Right renal cortex interstitium (tissue), 3 donors: ENCODE data around the gene NFKBIB. TPM values are rescaled to one million over a fixed set of nuclear protein-coding genes. Genes with fewer than 3 reads are reported as not detected.
"Not testable (repeated sequence)": the region's sequence is repeated elsewhere in the genome, so short reads cannot be mapped to it uniquely, and the experiment has no call there.

Experiments used
- DNase-seq, 3 donors: peaks; one replicate each; pipeline ENCODE4 v3.0.0-alpha.2; 2013; ENCODE audit warnings: low read depth in 3 of 3, low spot score in 2 of 3
- polyA plus RNA-seq, 3 donors: library from polyadenylated mRNA; unstranded; fragments of 120-200 nt; gene quantifications; one replicate each; pipeline ENCODE4 v1.2.1, GENCODE V29; 2013; ENCODE audit not compliant: insufficient read length in 3 of 3

NFKBIB gene
- polyA plus RNA-seq, 3 donors, result 6.9 to 7.9 (median 7.7) TPM

GRCh38 chr19:38922482-38922881, 22.7 kb downstream of the NFKBIB start:
- DNase-seq, result no peak

- DNase-seq, result no peak
These were observed 24.6 kb downstream of the NFKBIB start for GRCh38 chr19:38924388-38924787.

- no peak for DNase-seq
These were observed 28.7 kb downstream of the NFKBIB start for GRCh38 chr19:38928391-38929001.

- DNase-seq, result peak in 2 of 3 donors; percentile 79 to 93
These were observed 30.4 kb downstream of the NFKBIB start, which contains the start of gene SARS2 for GRCh38 chr19:38929929-38930775. SARS2 (minus strand) TSS chr19:38930763; CDS start chr19:38930736, 27 bp downstream.

GRCh38 chr19:38930776-38931520, 31.2 kb downstream of the NFKBIB start, which contains the start of gene MRPS12:
MRPS12 (plus strand) TSS chr19:38930944; CDS start chr19:38931295, 351 bp downstream.
- DNase-seq, result peak; percentile 98 to 99 (median 99)

GRCh38 chr19:38931521-38931793, 31.7 kb downstream of the NFKBIB start:
- DNase-seq, result no peak

- DNase-seq, result no peak
These were observed 32.8 kb downstream of the NFKBIB start for GRCh38 chr19:38932425-38933179.

GRCh38 chr19:38933544-38933943, 33.8 kb downstream of the NFKBIB start:
- no peak for DNase-seq

GRCh38 chr19:38939957-38940356, 40.2 kb downstream of the NFKBIB start:
- DNase-seq, result no peak

GRCh38 chr19:38941466-38941865, 41.7 kb downstream of the NFKBIB start:
- not testable (repeated sequence) for DNase-seq

GRCh38 chr19:38941979-38942378, 42.2 kb downstream of the NFKBIB start:
- no peak for DNase-seq

GRCh38 chr19:38942471-38943181, 42.9 kb downstream of the NFKBIB start:
- DNase-seq, result no peak

GRCh38 chr19:38944981-38945506, 45.3 kb downstream of the NFKBIB start:
- no peak for DNase-seq

- no peak for DNase-seq
These were observed 45.9 kb downstream of the NFKBIB start for GRCh38 chr19:38945562-38946228.

GRCh38 chr19:38946229-38947010, 46.7 kb downstream of the NFKBIB start:
- DNase-seq, result no peak

GRCh38 chr19:38949580-38950367, 50.0 kb downstream of the NFKBIB start:
- peak; percentile 65 to 78 (median 66) for DNase-seq

GRCh38 chr19:38951187-38951586, 51.4 kb downstream of the NFKBIB start:
- no peak for DNase-seq
